Measurements from ENCODE around the gene ARIH2.

ARIH2 gene

GRCh38 chr3:48885753-48886152 lies 32.9 kb upstream of the ARIH2 start:
- TF ChIP-seq, protein P1, sequence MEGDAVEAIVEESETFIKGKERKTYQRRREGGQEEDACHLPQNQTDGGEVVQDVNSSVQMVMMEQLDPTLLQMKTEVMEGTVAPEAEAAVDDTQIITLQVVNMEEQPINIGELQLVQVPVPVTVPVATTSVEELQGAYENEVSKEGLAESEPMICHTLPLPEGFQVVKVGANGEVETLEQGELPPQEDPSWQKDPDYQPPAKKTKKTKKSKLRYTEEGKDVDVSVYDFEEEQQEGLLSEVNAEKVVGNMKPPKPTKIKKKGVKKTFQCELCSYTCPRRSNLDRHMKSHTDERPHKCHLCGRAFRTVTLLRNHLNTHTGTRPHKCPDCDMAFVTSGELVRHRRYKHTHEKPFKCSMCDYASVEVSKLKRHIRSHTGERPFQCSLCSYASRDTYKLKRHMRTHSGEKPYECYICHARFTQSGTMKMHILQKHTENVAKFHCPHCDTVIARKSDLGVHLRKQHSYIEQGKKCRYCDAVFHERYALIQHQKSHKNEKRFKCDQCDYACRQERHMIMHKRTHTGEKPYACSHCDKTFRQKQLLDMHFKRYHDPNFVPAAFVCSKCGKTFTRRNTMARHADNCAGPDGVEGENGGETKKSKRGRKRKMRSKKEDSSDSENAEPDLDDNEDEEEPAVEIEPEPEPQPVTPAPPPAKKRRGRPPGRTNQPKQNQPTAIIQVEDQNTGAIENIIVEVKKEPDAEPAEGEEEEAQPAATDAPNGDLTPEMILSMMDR (conservative IDR thresholded peaks at IDR 0.05; ENCODE audit: low read length) = no peak
- no peak overlapping the region for H3K4me3 ChIP-seq (ENCODE audit: low read length)
- DNase-seq (ENCODE audit: low read depth) = no peak

DNA sequence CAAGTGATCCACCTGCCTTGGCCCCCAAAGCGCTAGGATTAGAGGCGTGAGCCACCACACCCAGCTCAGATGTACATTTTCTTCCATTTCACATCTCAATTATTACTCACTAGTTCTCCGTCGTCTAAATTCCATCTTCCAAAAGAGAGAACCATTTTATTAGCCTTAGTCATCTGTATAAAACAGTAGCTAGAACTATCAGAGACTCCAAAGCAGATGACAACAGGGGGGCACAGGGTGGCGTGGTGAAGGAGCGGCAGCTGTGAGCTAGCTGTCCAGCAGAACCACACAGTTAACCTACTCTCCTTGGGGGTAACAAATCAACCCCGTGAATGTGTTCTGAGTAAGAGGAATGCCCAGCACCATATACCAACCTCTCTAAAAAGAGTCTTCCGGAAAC lies 27.0 kb upstream of the ARIH2 start:
- no peak overlapping the region for H3K4me3 ChIP-seq (ENCODE audit: low read length)
- DNase-seq (ENCODE audit: low read depth) = no peak
- TF ChIP-seq, protein P1 (conservative IDR thresholded peaks at IDR 0.05; ENCODE audit: low read length) = no peak

- TF ChIP-seq, protein P1 (conservative IDR thresholded peaks at IDR 0.05; ENCODE audit: low read length) = no peak
- no peak overlapping the region for H3K4me3 ChIP-seq (ENCODE audit: low read length)
- DNase-seq (ENCODE audit: low read depth) = no peak
Observed at GRCh38 chr3:48894516-48894915, 24.1 kb upstream of the ARIH2 start.

- peak; percentile 39 for DNase-seq (ENCODE audit: low read depth)
- TF ChIP-seq, protein P1 (conservative IDR thresholded peaks at IDR 0.05; ENCODE audit: low read length) = no peak
- H3K4me3 ChIP-seq (ENCODE audit: low read length) = no peak overlapping the region
Observed at GRCh38 chr3:48896936-48897335, 21.7 kb upstream of the ARIH2 start.

DNA sequence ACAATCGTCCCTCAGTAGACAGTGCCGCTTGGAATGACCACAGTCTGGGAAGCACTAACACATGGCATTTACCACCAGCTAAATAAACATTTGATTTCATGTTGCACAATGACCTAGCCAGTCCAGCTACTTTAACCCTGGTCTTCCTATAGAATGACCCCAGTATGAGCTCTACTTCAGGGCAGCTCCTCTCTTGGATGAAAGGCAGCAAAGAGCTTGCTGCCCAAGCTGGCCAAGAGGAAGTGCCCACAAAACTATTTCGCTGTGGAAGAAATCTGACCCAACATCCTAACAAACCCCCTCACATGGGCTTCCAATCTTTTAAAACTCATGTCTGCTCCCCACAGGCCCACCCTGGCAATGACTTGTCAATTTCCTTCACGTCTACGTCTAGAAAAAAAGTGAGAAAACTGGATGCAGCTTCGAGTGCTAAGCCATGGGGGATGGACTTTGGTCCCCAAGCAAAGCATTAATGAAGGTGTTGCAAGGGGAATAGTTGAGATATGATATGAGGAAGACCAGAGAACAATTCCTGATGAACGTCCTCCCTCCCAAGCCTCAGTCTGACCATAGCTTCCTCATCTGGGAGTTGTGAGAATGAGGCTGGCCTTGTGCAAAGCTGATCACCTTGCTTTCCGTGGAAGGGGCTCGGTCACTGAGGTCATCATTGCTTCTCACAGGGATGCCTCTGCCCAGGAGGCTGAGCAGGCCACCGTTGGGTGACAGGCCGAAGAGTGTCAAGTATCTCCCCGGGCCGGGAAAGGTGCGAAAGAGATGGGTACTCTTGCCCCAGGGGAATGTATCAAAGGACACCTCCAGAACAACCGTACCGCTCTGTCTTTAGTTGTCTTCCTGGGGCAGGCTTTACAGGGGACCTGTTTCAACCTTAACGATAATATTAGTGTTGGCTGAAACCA lies 20.9 kb upstream of the ARIH2 start:
- TF ChIP-seq, protein P1 (conservative IDR thresholded peaks at IDR 0.05; ENCODE audit: low read length) = no peak
- H3K4me3 ChIP-seq (ENCODE audit: low read length) = peak overlapping the region; percentile 88
- DNase-seq (ENCODE audit: low read depth) = peak; percentile 12

DNA sequence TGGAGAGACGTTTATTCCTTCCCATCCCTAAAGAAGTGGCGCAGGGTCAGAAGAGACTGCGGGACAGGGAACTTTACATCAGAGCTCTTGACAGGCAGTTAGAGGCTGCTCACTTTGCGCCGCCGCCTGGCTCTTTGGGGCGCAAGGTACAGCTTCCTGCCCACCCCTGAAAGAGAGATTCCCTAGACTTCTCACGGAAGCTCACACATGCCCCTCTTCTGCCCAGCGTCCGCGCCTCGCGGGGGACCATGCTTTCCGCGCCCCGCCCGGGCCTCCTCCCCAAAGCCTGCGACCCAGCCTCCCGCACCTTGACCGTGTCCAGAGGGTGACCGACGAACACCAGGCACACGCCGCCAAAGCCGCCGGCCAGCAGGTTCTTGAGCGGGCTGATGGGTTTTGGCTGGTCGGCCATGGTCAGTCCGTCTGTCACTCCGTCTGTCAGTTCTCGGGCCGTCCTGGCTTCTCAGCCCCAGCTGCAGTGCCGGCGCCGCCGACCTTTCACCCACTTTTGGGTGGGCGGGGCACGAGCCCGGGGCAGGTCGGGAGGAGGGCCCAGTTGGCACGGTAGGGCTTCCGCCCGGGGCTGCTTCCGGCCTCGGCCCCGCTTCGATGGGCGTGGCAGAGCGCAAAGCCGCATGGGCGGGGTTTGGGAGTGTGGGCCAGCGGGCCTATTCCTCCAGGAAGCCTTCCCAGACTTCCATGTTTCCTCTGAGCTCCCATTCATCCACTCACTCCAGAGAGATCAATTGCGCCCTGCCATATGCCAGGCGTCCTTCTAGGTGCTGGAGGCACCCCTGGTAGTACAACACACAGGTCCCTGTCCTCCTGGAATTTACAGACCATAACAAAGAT lies 20.0 kb upstream of the ARIH2 start, which contains the start of gene SLC25A20:
TSS of gene SLC25A20 (minus strand) at position 500 of the 852 bp plus-strand sequence. CDS start at position 412, 88 bp downstream.
- TF ChIP-seq, protein P1 (conservative IDR thresholded peaks at IDR 0.05; ENCODE audit: low read length) = no peak
- DNase-seq (ENCODE audit: low read depth) = peak; percentile 84
- H3K4me3 ChIP-seq (ENCODE audit: low read length) = peak within 1 kb of the TSS; percentile 88

Data from AG10803 (cell line).